IPS-15b (cell line): ENCODE measurements around the gene IRGQ.

ENCODE experiments used
- H3K27me3 ChIP-seq: one replicate; pipeline ENCODE4 v1.6.1; 2013; ENCODE audit warnings: low read length; ENCODE audit not compliant: control insufficient read depth, insufficient read depth
- H3K36me3 ChIP-seq: one replicate; pipeline ENCODE4 v1.6.1; 2013; ENCODE audit warnings: low read length; ENCODE audit not compliant: control insufficient read depth, insufficient read depth
- H3K4me1 ChIP-seq: one replicate; pipeline ENCODE4 v1.6.1; 2013; ENCODE audit warnings: mild to moderate bottlenecking, low read length; ENCODE audit not compliant: control insufficient read depth, insufficient read depth
- H3K4me3 ChIP-seq: one replicate; pipeline ENCODE4 v1.5.1; 2013; ENCODE audit warnings: low read depth, low read length
- H3K9ac ChIP-seq: one replicate; pipeline ENCODE4 v1.6.1; 2013; ENCODE audit warnings: low read depth, mild to moderate bottlenecking, low read length
- H3K9me3 ChIP-seq: one replicate; pipeline ENCODE4 v1.6.1; 2013; ENCODE audit warnings: mild to moderate bottlenecking, low read length; ENCODE audit not compliant: control insufficient read depth, insufficient read depth

IRGQ gene

GRCh38 chr19:43622956-43623355, 27.0 kb upstream of the IRGQ start:
- no peaks in the 10 kb centered on the region for H3K9me3 ChIP-seq
- H3K36me3 ChIP-seq, result no peaks in the 10 kb centered on the region
- peaks cover 21% of the 10 kb centered on the region for H3K27me3 ChIP-seq
- no peak overlapping the region for H3K4me3 ChIP-seq
- H3K4me1 ChIP-seq, result peaks cover 11% of the 10 kb centered on the region
- no peak overlapping the region for H3K9ac ChIP-seq

GRCh38 chr19:43622070-43622469, 26.1 kb upstream of the IRGQ start:
- H3K36me3 ChIP-seq, result no peaks in the 10 kb centered on the region
- H3K27me3 ChIP-seq, result peaks cover 13% of the 10 kb centered on the region
- H3K4me3 ChIP-seq, result no peak overlapping the region
- no peak overlapping the region for H3K9ac ChIP-seq
- H3K4me1 ChIP-seq, result peaks cover 11% of the 10 kb centered on the region
- no peaks in the 10 kb centered on the region for H3K9me3 ChIP-seq

DNA sequence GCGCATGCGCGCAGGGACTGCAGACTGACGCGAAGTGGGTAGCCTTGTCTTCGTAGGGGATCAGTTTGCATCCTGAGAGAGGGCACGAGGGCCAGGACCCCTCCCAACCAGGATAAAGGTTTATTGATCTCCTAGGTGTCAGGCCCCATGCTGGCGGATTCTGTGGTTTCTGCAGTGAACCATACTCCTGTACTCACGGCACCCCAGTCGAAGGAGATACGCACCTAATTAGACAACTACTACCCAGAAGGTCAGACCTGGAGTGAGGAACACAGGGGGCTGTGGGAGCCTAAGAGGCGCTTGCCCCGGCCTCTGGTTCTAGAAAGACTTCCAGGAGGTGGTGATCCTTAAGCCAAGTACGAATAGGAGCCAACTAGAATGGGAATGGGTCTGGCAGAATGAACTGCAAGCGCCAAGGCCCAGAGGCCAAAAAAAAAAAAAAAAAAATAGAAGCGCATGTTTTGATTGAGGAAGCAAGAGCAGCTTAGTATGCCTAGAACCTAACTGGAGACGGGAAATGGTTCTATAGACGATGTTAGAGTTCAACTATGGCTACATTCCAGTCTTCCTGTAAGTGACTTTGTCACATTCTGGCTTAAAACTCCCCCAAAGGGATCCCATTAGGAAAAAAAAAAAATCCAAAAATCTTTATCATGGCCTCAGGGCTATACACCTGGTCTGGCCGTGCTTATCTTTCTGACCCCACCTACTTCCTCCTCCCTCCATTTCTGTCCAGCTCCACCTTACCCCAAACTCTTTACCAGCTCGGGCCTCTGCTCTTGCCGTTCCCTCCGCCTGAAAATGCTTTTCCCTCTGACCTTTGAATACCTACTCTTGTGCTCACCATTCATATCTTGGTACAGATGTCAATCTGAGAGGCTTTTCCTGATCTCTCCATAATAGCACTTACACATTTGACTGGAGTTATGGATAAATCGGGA, 24.4 kb upstream of the IRGQ start:
- H3K9ac ChIP-seq, result peak overlapping the region; percentile 14
- no peaks in the 10 kb centered on the region for H3K27me3 ChIP-seq
- H3K9me3 ChIP-seq, result no peaks in the 10 kb centered on the region
- no peaks in the 10 kb centered on the region for H3K36me3 ChIP-seq
- H3K4me1 ChIP-seq, result peaks cover 11% of the 10 kb centered on the region
- H3K4me3 ChIP-seq, result peak overlapping the region; percentile 78

- peaks cover 8% of the 10 kb centered on the region for H3K4me1 ChIP-seq
- peak within 1 kb of the TSS; percentile 78 for H3K4me3 ChIP-seq
These were observed 23.5 kb upstream of the IRGQ start, which contains the start of gene ZNF428 for GRCh38 chr19:43619262-43620060. ZNF428 (minus strand) TSS chr19:43619629; CDS start chr19:43614304, 5,325 bp downstream.

DNA sequence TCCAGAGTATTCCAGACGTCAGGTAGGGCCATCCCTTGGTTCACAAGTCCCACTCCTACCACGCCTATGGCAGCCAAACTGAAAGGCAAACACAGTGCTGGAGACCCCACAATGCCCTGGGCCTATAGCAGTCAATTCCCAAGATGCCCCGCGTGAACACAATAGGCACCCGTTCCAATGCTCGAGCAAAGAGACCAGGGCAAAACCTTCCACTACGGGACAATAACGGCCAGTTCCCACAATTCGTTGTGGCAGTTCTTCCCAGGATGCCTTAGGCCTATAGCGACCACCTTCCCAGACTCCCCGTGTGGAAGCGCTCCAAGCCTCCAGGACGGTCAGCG, 23.0 kb upstream of the IRGQ start:
- H3K4me1 ChIP-seq, result peaks cover 6% of the 10 kb centered on the region
- no peaks in the 10 kb centered on the region for H3K36me3 ChIP-seq
- no peaks in the 10 kb centered on the region for H3K9me3 ChIP-seq
- peak overlapping the region; percentile 91 for H3K9ac ChIP-seq
- no peaks in the 10 kb centered on the region for H3K27me3 ChIP-seq
- H3K4me3 ChIP-seq, result peak overlapping the region; percentile 78

More at GRCh38 chr19:43619262-43620060, 23.5 kb upstream of the IRGQ start, which contains the start of gene ZNF428:
- Histone ChIP-seq H3K9ac (peak within 1 kb of the TSS; percentile 91), H3K9me3 (no peaks in the 10 kb centered on the region), H3K36me3 (no peaks in the 10 kb centered on the region), H3K27me3 (no peaks in the 10 kb centered on the region)

DNA sequence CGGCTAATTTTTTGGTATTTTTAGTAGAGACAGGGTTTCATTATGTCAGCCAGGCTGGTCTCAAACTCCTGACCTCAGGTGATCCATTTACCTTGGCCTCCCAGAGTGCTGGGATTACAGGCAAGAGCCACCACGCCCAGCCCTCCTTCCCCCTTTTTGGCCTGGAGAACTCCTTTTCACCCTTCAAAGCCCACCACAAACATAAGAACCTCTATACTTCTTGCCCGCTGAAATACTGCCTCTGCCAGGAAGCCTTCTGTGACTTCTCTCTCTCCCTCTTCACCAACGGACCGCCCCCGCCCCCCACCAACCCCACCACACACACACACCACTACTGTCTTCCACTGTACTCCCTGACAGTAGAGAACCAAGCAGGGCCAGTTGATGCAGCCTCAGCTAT, 21.0 kb upstream of the IRGQ start:
- H3K4me3 ChIP-seq, result no peak overlapping the region
- H3K9ac ChIP-seq, result no peak overlapping the region
- H3K27me3 ChIP-seq, result no peaks in the 10 kb centered on the region
- H3K9me3 ChIP-seq, result no peaks in the 10 kb centered on the region
- H3K4me1 ChIP-seq, result peaks cover 6% of the 10 kb centered on the region
- H3K36me3 ChIP-seq, result no peaks in the 10 kb centered on the region

DNA sequence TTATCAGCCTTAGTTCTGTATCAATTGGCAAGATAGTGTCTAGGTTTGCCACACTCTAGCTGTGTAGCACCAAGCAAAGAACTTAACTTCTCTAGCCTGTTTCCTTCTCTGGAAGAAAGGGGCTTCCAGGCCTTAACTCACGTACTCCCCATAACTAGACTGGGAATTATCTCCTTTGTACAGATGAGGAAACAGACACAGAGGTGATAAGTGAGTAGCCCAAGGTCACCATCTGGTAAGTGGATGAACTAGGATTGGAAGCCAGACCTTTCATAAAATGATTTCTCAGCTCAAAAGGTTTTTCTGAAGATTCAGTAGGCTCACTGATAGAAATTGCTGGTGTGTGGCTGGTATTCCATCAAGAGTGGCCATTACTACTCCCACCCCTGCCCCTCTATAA, 20.4 kb upstream of the IRGQ start:
- Histone ChIP-seq H3K9ac (no peak overlapping the region), H3K4me3 (no peak overlapping the region), H3K4me1 (peaks cover 6% of the 10 kb centered on the region), H3K27me3 (no peaks in the 10 kb centered on the region), H3K9me3 (no peaks in the 10 kb centered on the region), H3K36me3 (no peaks in the 10 kb centered on the region)

- Histone ChIP-seq H3K27me3 (no peaks in the 10 kb centered on the region), H3K9me3 (no peaks in the 10 kb centered on the region), H3K4me3 (no peak overlapping the region), H3K9ac (no peak overlapping the region), H3K4me1 (no peaks in the 10 kb centered on the region), H3K36me3 (no peaks in the 10 kb centered on the region)
These were observed 16.4 kb upstream of the IRGQ start for GRCh38 chr19:43612374-43612773.

GRCh38 chr19:43611788-43612187, 15.9 kb upstream of the IRGQ start, which contains the start of gene SRRM5:
SRRM5 (plus strand) TSS chr19:43612088; CDS start chr19:43612122, 34 bp downstream.
- H3K4me1 ChIP-seq, result no peaks in the 10 kb centered on the region
- no peaks in the 10 kb centered on the region for H3K9me3 ChIP-seq
- H3K9ac ChIP-seq, result no peak within 1 kb of the TSS
- no peaks in the 10 kb centered on the region for H3K27me3 ChIP-seq
- no peak within 1 kb of the TSS for H3K4me3 ChIP-seq
- H3K36me3 ChIP-seq, result no peaks in the 10 kb centered on the region

- Histone ChIP-seq H3K9ac (no peak overlapping the region), H3K4me3 (no peak overlapping the region), H3K36me3 (no peaks in the 10 kb centered on the region), H3K9me3 (no peaks in the 10 kb centered on the region), H3K27me3 (no peaks in the 10 kb centered on the region), H3K4me1 (no peaks in the 10 kb centered on the region)
These were observed 14.6 kb upstream of the IRGQ start for GRCh38 chr19:43610493-43610892.

GRCh38 chr19:43609872-43610271, 13.9 kb upstream of the IRGQ start:
- Histone ChIP-seq H3K36me3 (no peaks in the 10 kb centered on the region), H3K4me1 (no peaks in the 10 kb centered on the region), H3K9ac (no peak overlapping the region), H3K9me3 (no peaks in the 10 kb centered on the region), H3K27me3 (no peaks in the 10 kb centered on the region), H3K4me3 (no peak overlapping the region)
